ENCODE results near the gene USP6NL.

Gene USP6NL

GRCh38 chr10:11480687-11481086 is 130.8 kb downstream of the USP6NL start:
- ChIA-PET CTCF (no interaction called here), POLR2A (no interaction called here)
- no peak for DNase-seq (ENCODE audit: extremely low spot score)
- no peak for TF ChIP-seq L3MBTL2 (conservative IDR thresholded peaks at IDR 0.05)
- no peak for TF ChIP-seq FOXK2 (IDR thresholded peaks at IDR 0.05)
- no peak for TF ChIP-seq BHLHE40 (IDR thresholded peaks at IDR 0.05; ENCODE audit: borderline replicate concordance)
- TF ChIP-seq CTBP1 (IDR thresholded peaks at IDR 0.05; ENCODE audit: borderline replicate concordance), result no peak
- no peak for TF ChIP-seq ELF4 (IDR thresholded peaks at IDR 0.05)
- TF ChIP-seq NFRKB (IDR thresholded peaks at IDR 0.05), result no peak
- TF ChIP-seq SP1 (IDR thresholded peaks at IDR 0.05), result no peak
- no peak for TF ChIP-seq FOXA1 (IDR thresholded peaks at IDR 0.05)
- TF ChIP-seq ZNF384 (IDR thresholded peaks at IDR 0.05), result no peak
- TF ChIP-seq HDGF (IDR thresholded peaks at IDR 0.05; ENCODE audit: borderline replicate concordance), result no peak

- no peak for TF ChIP-seq ELF4 (IDR thresholded peaks at IDR 0.05)
- TF ChIP-seq, protein P1, sequence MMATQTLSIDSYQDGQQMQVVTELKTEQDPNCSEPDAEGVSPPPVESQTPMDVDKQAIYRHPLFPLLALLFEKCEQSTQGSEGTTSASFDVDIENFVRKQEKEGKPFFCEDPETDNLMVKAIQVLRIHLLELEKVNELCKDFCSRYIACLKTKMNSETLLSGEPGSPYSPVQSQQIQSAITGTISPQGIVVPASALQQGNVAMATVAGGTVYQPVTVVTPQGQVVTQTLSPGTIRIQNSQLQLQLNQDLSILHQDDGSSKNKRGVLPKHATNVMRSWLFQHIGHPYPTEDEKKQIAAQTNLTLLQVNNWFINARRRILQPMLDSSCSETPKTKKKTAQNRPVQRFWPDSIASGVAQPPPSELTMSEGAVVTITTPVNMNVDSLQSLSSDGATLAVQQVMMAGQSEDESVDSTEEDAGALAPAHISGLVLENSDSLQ (IDR thresholded peaks at IDR 0.05), result no peak
- no peak for TF ChIP-seq TARDBP (IDR thresholded peaks at IDR 0.05)
- no peak for TF ChIP-seq SP1 (IDR thresholded peaks at IDR 0.05)
- no peak for TF ChIP-seq ARNT (IDR thresholded peaks at IDR 0.05)
- no peak for TF ChIP-seq ZNF384 (IDR thresholded peaks at IDR 0.05)
- no peak for TF ChIP-seq FOXK2 (IDR thresholded peaks at IDR 0.05)
- no peak for TF ChIP-seq BHLHE40 (IDR thresholded peaks at IDR 0.05; ENCODE audit: borderline replicate concordance)
- TF ChIP-seq HDGF (IDR thresholded peaks at IDR 0.05; ENCODE audit: borderline replicate concordance), result no peak
- TF ChIP-seq SUZ12 (IDR thresholded peaks at IDR 0.05), result no peak
- TF ChIP-seq FOXM1 (IDR thresholded peaks at IDR 0.05; ENCODE audit: borderline replicate concordance), result no peak
- POLR2A ChIA-PET, result no interaction called here
- CTCF ChIA-PET, result no interaction called here
- DNase-seq (ENCODE audit: extremely low spot score), result no peak
These were observed 132.2 kb downstream of the USP6NL start for GRCh38 chr10:11479300-11479699.

- TF ChIP-seq L3MBTL2 (conservative IDR thresholded peaks at IDR 0.05) (no peak), CTBP1 (IDR thresholded peaks at IDR 0.05; ENCODE audit: borderline replicate concordance) (no peak), SUZ12 (IDR thresholded peaks at IDR 0.05) (no peak), FOXM1 (IDR thresholded peaks at IDR 0.05; ENCODE audit: borderline replicate concordance) (no peak)
- CTCF ChIA-PET, result no interaction called here
- no peak for DNase-seq (ENCODE audit: extremely low spot score)
- POLR2A ChIA-PET, result no interaction called here
These were observed 132.6 kb downstream of the USP6NL start for GRCh38 chr10:11478807-11479206.

DNA sequence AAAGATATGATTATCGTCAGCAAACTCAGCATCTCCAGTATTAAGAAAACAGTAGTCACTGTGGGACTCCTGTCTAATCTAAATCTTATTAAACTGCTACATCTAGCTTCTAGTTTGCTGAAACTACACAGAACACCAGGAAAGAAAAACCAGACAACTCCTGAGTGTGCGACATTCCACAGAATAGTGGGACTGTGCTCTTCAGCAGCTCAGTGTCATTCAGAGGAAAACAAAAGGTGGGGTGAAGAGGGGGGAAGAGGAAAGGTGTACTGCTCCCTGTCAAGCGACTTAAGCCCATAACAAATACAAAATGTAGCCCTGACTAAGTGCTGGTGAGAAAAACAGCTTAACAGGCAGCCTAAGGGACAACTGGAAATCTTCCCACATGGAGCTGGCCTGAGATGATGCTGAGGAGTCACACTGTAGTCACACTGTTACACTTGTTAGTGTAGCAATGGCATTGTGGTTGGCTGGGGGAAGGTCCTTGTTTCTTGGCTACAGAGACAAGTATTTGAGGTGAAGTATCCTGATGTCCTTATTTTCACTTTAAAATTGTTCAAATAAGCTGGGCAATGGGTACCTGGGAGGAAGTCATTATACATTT is 135.5 kb downstream of the USP6NL start:
- TF ChIP-seq LEF1 (IDR thresholded peaks at IDR 0.05; ENCODE audit: borderline replicate concordance) (no peak), CTBP1 (IDR thresholded peaks at IDR 0.05; ENCODE audit: borderline replicate concordance) (no peak), ARNT (IDR thresholded peaks at IDR 0.05) (no peak), FOXM1 (IDR thresholded peaks at IDR 0.05; ENCODE audit: borderline replicate concordance) (no peak), SUZ12 (IDR thresholded peaks at IDR 0.05) (no peak), FOXK2 (IDR thresholded peaks at IDR 0.05) (no peak), L3MBTL2 (conservative IDR thresholded peaks at IDR 0.05) (no peak), HDGF (IDR thresholded peaks at IDR 0.05; ENCODE audit: borderline replicate concordance) (no peak), TARDBP (IDR thresholded peaks at IDR 0.05) (no peak), BHLHE40 (IDR thresholded peaks at IDR 0.05; ENCODE audit: borderline replicate concordance) (no peak), FOXA1 (IDR thresholded peaks at IDR 0.05) (no peak), ZNF384 (IDR thresholded peaks at IDR 0.05) (no peak)
- TF ChIP-seq, protein P1 (IDR thresholded peaks at IDR 0.05), result no peak
- ChIA-PET POLR2A (no interaction called here), CTCF (interaction anchor here (0.6 kb wide), 1 partner anchor 183 kb away, joined by 3 read pairs; no protein-coding TSS in a partner anchor)
- no peak for DNase-seq (ENCODE audit: extremely low spot score)

GRCh38 chr10:11473128-11473760 is 138.2 kb downstream of the USP6NL start:
- POLR2A ChIA-PET, result no interaction called here
- CTCF ChIA-PET, result interaction anchor here (0.7 kb wide), 1 partner anchor 88 kb away, joined by 3 read pairs; no protein-coding TSS in a partner anchor
- TF ChIP-seq ELF4 (IDR thresholded peaks at IDR 0.05), result no peak
- no peak for TF ChIP-seq FOXA1 (IDR thresholded peaks at IDR 0.05)
- no peak for TF ChIP-seq LEF1 (IDR thresholded peaks at IDR 0.05; ENCODE audit: borderline replicate concordance)
- no peak for TF ChIP-seq CTBP1 (IDR thresholded peaks at IDR 0.05; ENCODE audit: borderline replicate concordance)
- TF ChIP-seq HDGF (IDR thresholded peaks at IDR 0.05; ENCODE audit: borderline replicate concordance), result no peak
- TF ChIP-seq FOXM1 (IDR thresholded peaks at IDR 0.05; ENCODE audit: borderline replicate concordance), result no peak
- no peak for TF ChIP-seq TARDBP (IDR thresholded peaks at IDR 0.05)
- no peak for TF ChIP-seq SUZ12 (IDR thresholded peaks at IDR 0.05)
- no peak for TF ChIP-seq NFRKB (IDR thresholded peaks at IDR 0.05)
- no peak for TF ChIP-seq ARNT (IDR thresholded peaks at IDR 0.05)
- TF ChIP-seq L3MBTL2 (conservative IDR thresholded peaks at IDR 0.05), result no peak
- no peak for TF ChIP-seq SP1 (IDR thresholded peaks at IDR 0.05)
- TF ChIP-seq BHLHE40 (IDR thresholded peaks at IDR 0.05; ENCODE audit: borderline replicate concordance), result no peak
- TF ChIP-seq, protein P1 (IDR thresholded peaks at IDR 0.05), result no peak
- TF ChIP-seq FOXK2 (IDR thresholded peaks at IDR 0.05), result no peak
- no peak for DNase-seq (ENCODE audit: extremely low spot score)

GRCh38 chr10:11472158-11472753 is 139.2 kb downstream of the USP6NL start:
- TF ChIP-seq ZNF384 (IDR thresholded peaks at IDR 0.05) (no peak), FOXM1 (IDR thresholded peaks at IDR 0.05; ENCODE audit: borderline replicate concordance) (no peak), ARNT (IDR thresholded peaks at IDR 0.05) (no peak), LEF1 (IDR thresholded peaks at IDR 0.05; ENCODE audit: borderline replicate concordance) (no peak), ELF4 (IDR thresholded peaks at IDR 0.05) (no peak), TARDBP (IDR thresholded peaks at IDR 0.05) (no peak)
- TF ChIP-seq, protein P1 (IDR thresholded peaks at IDR 0.05), result no peak

More at GRCh38 chr10:11472158-11472753, 139.2 kb downstream of the USP6NL start:
- POLR2A ChIA-PET, result no interaction called here
- DNase-seq (ENCODE audit: extremely low spot score), result peak; percentile 73
- CTCF ChIA-PET, result interaction anchor here (0.7 kb wide), 1 partner anchor 87 kb away, joined by 3 read pairs; no protein-coding TSS in a partner anchor
